GM12878 (cell line): ENCODE results near the gene STT3B. TPM values are rescaled to one million over a fixed set of nuclear protein-coding genes. Genes with fewer than 3 reads are reported as not detected.

ENCODE experiments used
- ASH2L ChIP-seq: fragments of 300-600, 200-600 bp; sonication (generic); IDR thresholded peaks from 2 replicates; pipeline ENCODE4 v1.6.1; 2017; ENCODE audit warnings: low read depth, mild to moderate bottlenecking, borderline replicate concordance
- CHD4 ChIP-seq: fragments of 200-600 bp; sonication (generic); IDR thresholded peaks from 2 replicates; pipeline ENCODE4 v1.6.1; 2016; ENCODE audit warnings: mild to moderate bottlenecking
- HCFC1 ChIP-seq: fragments of 150-350 bp; IDR thresholded peaks from 2 replicates; pipeline ENCODE4 v1.6.1; 2014; ENCODE audit warnings: low read length
- JUNB ChIP-seq: IDR thresholded peaks from 2 replicates; pipeline ENCODE4 v1.6.1; 2016; ENCODE audit warnings: antibody characterized with exemption, mild to moderate bottlenecking
- MTA3 ChIP-seq: IDR thresholded peaks from 2 replicates; pipeline ENCODE4 v1.6.1; 2012; ENCODE audit warnings: low read length, inconsistent platforms, borderline replicate concordance
- NFXL1 ChIP-seq: fragments of 450-650 bp; IDR thresholded peaks from 2 replicates; pipeline ENCODE4 v1.6.1; 2017; ENCODE audit warnings: antibody characterized with exemption, mild to moderate bottlenecking, borderline replicate concordance
- NFYB ChIP-seq: IDR thresholded peaks from 2 replicates; pipeline ENCODE4 v1.6.1; 2011; ENCODE audit warnings: low read depth, mild to moderate bottlenecking, low read length, improper control_type of control experiment, moderate library complexity; ENCODE audit not compliant: insufficient read depth
- NR2F1 ChIP-seq: fragments of 450-650 bp; conservative IDR thresholded peaks from 2 replicates; pipeline ENCODE4 v1.6.1; 2017; ENCODE audit warnings: mild to moderate bottlenecking
- PML ChIP-seq: IDR thresholded peaks from 2 replicates; pipeline ENCODE4 v1.6.1; 2012; ENCODE audit warnings: low read length, inconsistent platforms
- SPI1 ChIP-seq: IDR thresholded peaks from 2 replicates; pipeline ENCODE4 v1.6.1; 2011; ENCODE audit warnings: low read depth, mild to moderate bottlenecking, low read length, moderate library complexity, borderline replicate concordance; ENCODE audit not compliant: insufficient read depth
- SREBF1 ChIP-seq: IDR thresholded peaks from 2 replicates; pipeline ENCODE4 v1.6.1; 2012; ENCODE audit warnings: mild to moderate bottlenecking, low read length
- polyA plus RNA-seq, 11 experiments: library from polyadenylated mRNA; depleted of rRNA in 4 of 11; unstranded in 6 of 11; stranded (reverse) in 5 of 11; fragments of >200 nt; fragmentation: Nextera tagmentation in 4 of 11; fragmentation: Illumina TruSeq in 1 of 11; extraction: Ambion mirVana in 4 of 11; extraction: Trizol in 1 of 11; gene quantifications; 1 replicate in 1 of 11; 2 replicates in 10 of 11; pipeline versions ENCODE4 v1.2.1 to v1.2.3, GENCODE V29; 2011 to 2016; ENCODE audit warnings: inconsistent platforms in 2 of 11, missing spikeins in 2 of 11, low read depth in 1 of 11
- total RNA-seq, 4 experiments: library from RNA; depleted of rRNA in 3 of 4; stranded (reverse); fragments of >200 nt in 3 of 4; fragmentation: Illumina TruSeq in 1 of 4; extraction: Trizol in 1 of 4; gene quantifications; 2 replicates each; pipeline versions ENCODE4 v1.2.1 to v1.2.3, GENCODE V29; 2013 to 2021
- TF ChIP-seq, protein P1 (sequence below): IDR thresholded peaks from 2 replicates; pipeline ENCODE4 v1.6.1; 2012; ENCODE audit warnings: mild to moderate bottlenecking, low read depth, low read length

STT3B gene
- total and polyA plus RNA-seq, 10 of the 15 experiments (the other 5 are each of a cell fraction or from before 2014, with no cell fraction given) = 19.9 to 208 (median 79.6) TPM

- TF ChIP-seq, protein P1, sequence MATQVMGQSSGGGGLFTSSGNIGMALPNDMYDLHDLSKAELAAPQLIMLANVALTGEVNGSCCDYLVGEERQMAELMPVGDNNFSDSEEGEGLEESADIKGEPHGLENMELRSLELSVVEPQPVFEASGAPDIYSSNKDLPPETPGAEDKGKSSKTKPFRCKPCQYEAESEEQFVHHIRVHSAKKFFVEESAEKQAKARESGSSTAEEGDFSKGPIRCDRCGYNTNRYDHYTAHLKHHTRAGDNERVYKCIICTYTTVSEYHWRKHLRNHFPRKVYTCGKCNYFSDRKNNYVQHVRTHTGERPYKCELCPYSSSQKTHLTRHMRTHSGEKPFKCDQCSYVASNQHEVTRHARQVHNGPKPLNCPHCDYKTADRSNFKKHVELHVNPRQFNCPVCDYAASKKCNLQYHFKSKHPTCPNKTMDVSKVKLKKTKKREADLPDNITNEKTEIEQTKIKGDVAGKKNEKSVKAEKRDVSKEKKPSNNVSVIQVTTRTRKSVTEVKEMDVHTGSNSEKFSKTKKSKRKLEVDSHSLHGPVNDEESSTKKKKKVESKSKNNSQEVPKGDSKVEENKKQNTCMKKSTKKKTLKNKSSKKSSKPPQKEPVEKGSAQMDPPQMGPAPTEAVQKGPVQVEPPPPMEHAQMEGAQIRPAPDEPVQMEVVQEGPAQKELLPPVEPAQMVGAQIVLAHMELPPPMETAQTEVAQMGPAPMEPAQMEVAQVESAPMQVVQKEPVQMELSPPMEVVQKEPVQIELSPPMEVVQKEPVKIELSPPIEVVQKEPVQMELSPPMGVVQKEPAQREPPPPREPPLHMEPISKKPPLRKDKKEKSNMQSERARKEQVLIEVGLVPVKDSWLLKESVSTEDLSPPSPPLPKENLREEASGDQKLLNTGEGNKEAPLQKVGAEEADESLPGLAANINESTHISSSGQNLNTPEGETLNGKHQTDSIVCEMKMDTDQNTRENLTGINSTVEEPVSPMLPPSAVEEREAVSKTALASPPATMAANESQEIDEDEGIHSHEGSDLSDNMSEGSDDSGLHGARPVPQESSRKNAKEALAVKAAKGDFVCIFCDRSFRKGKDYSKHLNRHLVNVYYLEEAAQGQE = no peak
- TF ChIP-seq SPI1 (peak; percentile 19; the same call in 1 of the 2 replicates), PML (peak; percentile 97), HCFC1 (peak; percentile 22; the same call in 1 of the 2 replicates), NFXL1 (no peak), NFYB (peak; percentile 81), NR2F1 (peak; percentile 99), CHD4 (no peak), JUNB (no peak), SREBF1 (no peak), MTA3 (no peak), ASH2L (peak; percentile 98)
Observed at GRCh38 chr3:31531992-31532586, 636 bp upstream of the STT3B start (continued).
